Ectodermal cell (in vitro differentiated cells): ENCODE data around the gene OR2S2.
A peak's percentile ranks its signal among the peaks of the same experiment; 100 is the strongest.

Experiments used
- H3K27ac ChIP-seq: 2 replicates; pipeline ENCODE4 v1.7.0; 2013; ENCODE audit warnings: mild to moderate bottlenecking, low read depth, low read length; ENCODE audit not compliant: insufficient read depth, poor library complexity, severe bottlenecking
- H3K27me3 ChIP-seq: 2 replicates; pipeline ENCODE4 v1.7.0; 2013; ENCODE audit warnings: mild to moderate bottlenecking, low read length; ENCODE audit not compliant: insufficient read depth, control insufficient read depth, poor library complexity, severe bottlenecking
- H3K36me3 ChIP-seq: one replicate; pipeline ENCODE4 v1.7.0; 2013; ENCODE audit warnings: low read length; ENCODE audit not compliant: control insufficient read depth, insufficient read depth
- H3K4me1 ChIP-seq: one replicate; pipeline ENCODE4 v1.7.0; 2013; ENCODE audit warnings: low read length; ENCODE audit not compliant: control insufficient read depth, insufficient read depth
- H3K4me3 ChIP-seq: 2 replicates; pipeline ENCODE4 v1.7.0; 2013; ENCODE audit warnings: low read depth, low read length, control low read depth; ENCODE audit not compliant: insufficient read depth
- H3K9me3 ChIP-seq: 2 replicates; pipeline ENCODE4 v1.7.0; 2013; ENCODE audit warnings: mild to moderate bottlenecking, low read length, moderate library complexity; ENCODE audit not compliant: control insufficient read depth
- WGBS, 2 experiments: methylation state at CpG; one replicate each; pipeline ENCODE4 v1.1.7; 2013; ENCODE audit warnings: missing lambda C conversion rate in 2 of 2; 5-methylcytosine and 5-hydroxymethylcytosine counted together

Gene OR2S2

DNA sequence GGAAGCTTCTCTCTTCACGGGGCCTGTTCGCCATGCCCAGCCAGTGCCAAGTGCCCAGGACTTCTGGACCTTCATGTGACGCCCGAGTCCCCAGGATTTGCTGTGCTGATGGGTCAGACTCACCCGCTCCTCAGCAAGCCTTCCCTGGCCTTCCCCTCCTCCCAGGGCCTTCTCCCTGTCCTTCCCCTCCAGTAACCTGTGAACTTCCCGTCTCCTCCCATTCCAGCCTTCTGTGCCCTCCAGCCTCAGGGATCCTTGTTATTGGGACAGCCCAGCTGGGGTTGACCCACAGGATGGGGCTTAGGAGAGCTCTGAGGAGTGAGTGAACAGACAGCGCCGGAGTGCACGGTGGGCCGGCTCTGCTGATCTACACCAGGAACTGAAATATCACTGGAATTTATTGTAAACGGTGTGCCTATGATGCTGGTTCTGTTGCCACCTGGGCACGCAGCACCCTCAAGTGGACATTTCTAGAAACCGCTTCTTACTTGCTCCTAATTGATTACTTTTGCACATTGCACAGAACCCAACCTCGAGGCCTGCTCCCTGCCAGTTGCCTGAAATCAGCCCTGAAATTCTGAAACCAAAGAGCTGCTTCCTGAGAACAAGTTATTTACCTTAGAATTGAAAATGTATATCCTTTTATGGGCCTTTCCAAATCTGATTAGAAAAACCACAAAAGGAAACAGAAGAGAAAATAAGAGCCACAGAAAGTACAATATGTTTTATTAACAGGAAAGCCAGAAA lies 47.2 kb downstream of the OR2S2 start:
- H3K4me1 ChIP-seq: peaks cover 26% of the 10 kb centered on the region
- H3K4me3 ChIP-seq: no peak overlapping the region
- no peaks in the 10 kb centered on the region for H3K9me3 ChIP-seq
- H3K36me3 ChIP-seq: no peaks in the 10 kb centered on the region
- H3K27ac ChIP-seq: no peak overlapping the region
- no peaks in the 10 kb centered on the region for H3K27me3 ChIP-seq
- 88% methylated on average over 14 of the region's 14 CpGs for WGBS, 2 experiments

GRCh38 chr9:35909687-35910612 lies 48.0 kb downstream of the OR2S2 start:
- H3K4me1 ChIP-seq: peaks cover 34% of the 10 kb centered on the region
- no peaks in the 10 kb centered on the region for H3K36me3 ChIP-seq
- H3K27ac ChIP-seq: no peak overlapping the region
- H3K27me3 ChIP-seq: no peaks in the 10 kb centered on the region
- H3K4me3 ChIP-seq: no peak overlapping the region
- no peaks in the 10 kb centered on the region for H3K9me3 ChIP-seq
- 91 to 92% methylated on average over 34 of the region's 34 CpGs for WGBS, 2 experiments

DNA sequence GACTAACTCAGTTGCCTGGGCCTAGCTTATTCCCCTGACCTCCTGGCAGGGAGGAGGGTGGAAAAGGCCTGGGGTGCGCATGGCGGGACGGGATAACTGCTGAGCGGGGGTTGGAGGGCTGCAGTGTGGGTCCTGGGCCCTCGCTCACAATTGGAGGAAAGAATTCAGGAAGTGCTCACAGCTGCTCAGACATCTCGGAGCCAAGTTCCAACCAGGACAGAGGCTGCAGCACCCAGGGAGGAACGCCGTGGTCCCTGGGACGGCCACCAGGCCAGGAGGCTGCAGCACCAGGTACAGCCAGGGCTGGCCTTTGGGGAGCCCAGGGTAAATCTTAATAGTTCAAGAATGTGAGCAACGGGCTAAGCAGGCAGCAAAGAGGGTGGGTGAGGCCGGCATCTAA lies 48.7 kb downstream of the OR2S2 start, which contains the start of gene SPAAR:
TSS of gene SPAAR (plus strand) at position 217 of the 400 bp plus-strand sequence. CDS start 974 bp downstream, outside the sequence.
- H3K27me3 ChIP-seq: no peaks in the 10 kb centered on the region
- H3K4me1 ChIP-seq: peaks cover 40% of the 10 kb centered on the region
- no peak within 1 kb of the TSS for H3K4me3 ChIP-seq
- WGBS, 2 experiments: 91% methylated on average over 11 of the region's 11 CpGs
- H3K27ac ChIP-seq: no peak within 1 kb of the TSS
- H3K9me3 ChIP-seq: no peaks in the 10 kb centered on the region
- H3K36me3 ChIP-seq: no peaks in the 10 kb centered on the region

GRCh38 chr9:35908504-35909125 lies 49.3 kb downstream of the OR2S2 start:
- Histone ChIP-seq H3K27me3 (no peaks in the 10 kb centered on the region), H3K36me3 (no peaks in the 10 kb centered on the region), H3K9me3 (no peaks in the 10 kb centered on the region), H3K4me3 (no peak overlapping the region), H3K27ac (no peak overlapping the region), H3K4me1 (peaks cover 40% of the 10 kb centered on the region)
- 87 to 89% methylated on average over 9 of the region's 9 CpGs for WGBS, 2 experiments

GRCh38 chr9:35907711-35908503 lies 50.0 kb downstream of the OR2S2 start:
- H3K4me3 ChIP-seq: no peak overlapping the region
- peak overlapping the region; percentile 1 for H3K27ac ChIP-seq
- peaks cover 40% of the 10 kb centered on the region for H3K4me1 ChIP-seq
- 45 to 54% methylated on average over 13 of the region's 13 CpGs for WGBS, 2 experiments
- no peaks in the 10 kb centered on the region for H3K9me3 ChIP-seq
- no peaks in the 10 kb centered on the region for H3K27me3 ChIP-seq
- H3K36me3 ChIP-seq: no peaks in the 10 kb centered on the region
